NCI-H146 (cell line): ENCODE data around the gene ZNF605.
A peak's percentile ranks its signal among the peaks of the same experiment; 100 is the strongest.
"Not testable (repeated sequence)": the region's sequence is repeated elsewhere in the genome, so short reads cannot be mapped to it uniquely, and the experiment has no call there.

Experiments
- DNase-seq: peaks from one replicate; lab custom pipeline; 2025; lab: John Stamatoyannopoulos, UW

Gene ZNF605

GRCh38 chr12:132948146-132949066 is 7.7 kb downstream of the ZNF605 start:
- DNase-seq: no peak

GRCh38 chr12:132946246-132946820 is 9.8 kb downstream of the ZNF605 start:
- no peak for DNase-seq

- no peak for DNase-seq
Observed at GRCh38 chr12:132945806-132946205, 10.3 kb downstream of the ZNF605 start.

GRCh38 chr12:132942611-132943010 is 13.5 kb downstream of the ZNF605 start:
- DNase-seq: no peak

GRCh38 chr12:132941336-132941954 is 14.7 kb downstream of the ZNF605 start:
- DNase-seq: no peak

GRCh38 chr12:132940071-132940719 is 15.9 kb downstream of the ZNF605 start:
- DNase-seq: no peak

- not testable (repeated sequence) for DNase-seq
Observed at GRCh38 chr12:132938807-132939206, 17.3 kb downstream of the ZNF605 start.

GRCh38 chr12:132937476-132937875 is 18.6 kb downstream of the ZNF605 start:
- no peak for DNase-seq

- not testable (repeated sequence) for DNase-seq
Observed at GRCh38 chr12:132936921-132937320, 19.2 kb downstream of the ZNF605 start.

GRCh38 chr12:132936163-132936562 is 19.9 kb downstream of the ZNF605 start:
- DNase-seq: no peak

GRCh38 chr12:132926415-132926833 is 29.7 kb downstream of the ZNF605 start:
- no peak for DNase-seq

- DNase-seq: no peak
Observed at GRCh38 chr12:132925597-132926414, 30.3 kb downstream of the ZNF605 start.

- DNase-seq: no peak
Observed at GRCh38 chr12:132924356-132924755, 31.8 kb downstream of the ZNF605 start.

- DNase-seq: no peak
Observed at GRCh38 chr12:132923356-132923909, 32.7 kb downstream of the ZNF605 start.

GRCh38 chr12:132922676-132923075 is 33.4 kb downstream of the ZNF605 start:
- DNase-seq: no peak

GRCh38 chr12:132921685-132922084 is 34.4 kb downstream of the ZNF605 start:
- DNase-seq: no peak

- no peak for DNase-seq
Observed at GRCh38 chr12:132918680-132919079, 37.4 kb downstream of the ZNF605 start.

- no peak for DNase-seq
Observed at GRCh38 chr12:132909030-132909368, 47.1 kb downstream of the ZNF605 start.

GRCh38 chr12:132908145-132909029 is 47.7 kb downstream of the ZNF605 start:
- DNase-seq: peak; percentile 97

- peak; percentile 17 for DNase-seq
Observed at GRCh38 chr12:132907789-132908144, 48.3 kb downstream of the ZNF605 start.
